ENCODE measurements around the gene TRAPPC5. TPM values are rescaled to one million over a fixed set of nuclear protein-coding genes. Genes with fewer than 3 reads are reported as not detected.
A peak's percentile ranks its signal among the peaks of the same experiment; 100 is the strongest.

TRAPPC5 gene
- 46.2 TPM for polyA plus RNA-seq (2012; ENCODE audit: missing spikeins)

GRCh38 chr19:7680606-7681339 is at the start of gene TRAPPC5:
Gene TRAPPC5 (plus strand): TSS chr19:7680833. CDS start chr19:7682254, 1,421 bp downstream.
- 0 out of 2 replicates have a peak, but pooled peaks have one; percentile 27 for TF ChIP-seq POLR2A (IDR thresholded peaks at IDR 0.05; ENCODE audit: low read depth, low read length)
- no peak for TF ChIP-seq POLR2AphosphoS5 (IDR thresholded peaks at IDR 0.05; ENCODE audit: low read depth, low read length)
- TF ChIP-seq TAF1 (IDR thresholded peaks at IDR 0.05; ENCODE audit: borderline replicate concordance, low read depth, low read length), result no peak
- peak; percentile 78 for DNase-seq (ENCODE audit: insufficient read length)
- FAIRE-seq, result peak; percentile 92

GRCh38 chr19:7631577-7631976 is 49.1 kb upstream of the TRAPPC5 start:
- DNase-seq (ENCODE audit: insufficient read length) (no peak), FAIRE-seq (no peak)
- no peak for TF ChIP-seq TAF1 (IDR thresholded peaks at IDR 0.05; ENCODE audit: borderline replicate concordance, low read depth, low read length)
- no peak for TF ChIP-seq POLR2A (IDR thresholded peaks at IDR 0.05; ENCODE audit: low read depth, low read length)
- no peak for TF ChIP-seq POLR2AphosphoS5 (IDR thresholded peaks at IDR 0.05; ENCODE audit: low read depth, low read length)

GRCh38 chr19:7632340-7633203 is 48.1 kb upstream of the TRAPPC5 start:
- FAIRE-seq (no peak), DNase-seq (ENCODE audit: insufficient read length) (no peak)
- no peak for TF ChIP-seq TAF1 (IDR thresholded peaks at IDR 0.05; ENCODE audit: borderline replicate concordance, low read depth, low read length)
- TF ChIP-seq POLR2A (IDR thresholded peaks at IDR 0.05; ENCODE audit: low read depth, low read length), result 0 out of 2 replicates have a peak, but pooled peaks have one; percentile 46

GRCh38 chr19:7633698-7634097 is 46.9 kb upstream of the TRAPPC5 start, which contains the start of gene PCP2:
Gene PCP2 (minus strand): TSS chr19:7633719. CDS start chr19:7633457, 262 bp downstream.
- TF ChIP-seq POLR2A (IDR thresholded peaks at IDR 0.05; ENCODE audit: low read depth, low read length) (no peak), POLR2AphosphoS5 (IDR thresholded peaks at IDR 0.05; ENCODE audit: low read depth, low read length) (no peak), TAF1 (IDR thresholded peaks at IDR 0.05; ENCODE audit: borderline replicate concordance, low read depth, low read length) (no peak)
- FAIRE-seq (no peak), DNase-seq (ENCODE audit: insufficient read length) (no peak)

- FAIRE-seq, result no peak
- no peak for TF ChIP-seq POLR2AphosphoS5 (IDR thresholded peaks at IDR 0.05; ENCODE audit: low read depth, low read length)
- no peak for TF ChIP-seq TAF1 (IDR thresholded peaks at IDR 0.05; ENCODE audit: borderline replicate concordance, low read depth, low read length)
- no peak for TF ChIP-seq POLR2A (IDR thresholded peaks at IDR 0.05; ENCODE audit: low read depth, low read length)
Observed at GRCh38 chr19:7635670-7636069, 45.0 kb upstream of the TRAPPC5 start.

GRCh38 chr19:7636317-7636690 is 44.3 kb upstream of the TRAPPC5 start:
- no peak for FAIRE-seq
- TF ChIP-seq TAF1 (IDR thresholded peaks at IDR 0.05; ENCODE audit: borderline replicate concordance, low read depth, low read length) (no peak), POLR2A (IDR thresholded peaks at IDR 0.05; ENCODE audit: low read depth, low read length) (no peak), POLR2AphosphoS5 (IDR thresholded peaks at IDR 0.05; ENCODE audit: low read depth, low read length) (no peak)
- DNase-seq (ENCODE audit: insufficient read length), result no peak

More at GRCh38 chr19:7635670-7636069, 45.0 kb upstream of the TRAPPC5 start:
- no peak for DNase-seq (ENCODE audit: insufficient read length)

GRCh38 chr19:7636691-7637373 is 43.8 kb upstream of the TRAPPC5 start, which contains the start of gene STXBP2:
Gene STXBP2 (plus strand): TSS chr19:7637110. CDS start chr19:7637150, 40 bp downstream.
- DNase-seq (ENCODE audit: insufficient read length), result peak; percentile 99
- peak; percentile 97 for FAIRE-seq
- TF ChIP-seq TAF1 (IDR thresholded peaks at IDR 0.05; ENCODE audit: borderline replicate concordance, low read depth, low read length) (peak; percentile 88), POLR2A (IDR thresholded peaks at IDR 0.05; ENCODE audit: low read depth, low read length) (peak; percentile 82; the same call in 1 of the 2 replicates), POLR2AphosphoS5 (IDR thresholded peaks at IDR 0.05; ENCODE audit: low read depth, low read length) (peak; percentile 63)

GRCh38 chr19:7637374-7638256 is 43.0 kb upstream of the TRAPPC5 start:
- DNase-seq (ENCODE audit: insufficient read length) (no peak), FAIRE-seq (peak; percentile 78)
- TF ChIP-seq POLR2AphosphoS5 (IDR thresholded peaks at IDR 0.05; ENCODE audit: low read depth, low read length) (no peak; the same call in 1 of the 2 replicates), TAF1 (IDR thresholded peaks at IDR 0.05; ENCODE audit: borderline replicate concordance, low read depth, low read length) (no peak), POLR2A (IDR thresholded peaks at IDR 0.05; ENCODE audit: low read depth, low read length) (no peak)

- TF ChIP-seq POLR2A (IDR thresholded peaks at IDR 0.05; ENCODE audit: low read depth, low read length), result no peak
- 0 out of 2 replicates have a peak, but pooled peaks have one; percentile 18 for TF ChIP-seq POLR2AphosphoS5 (IDR thresholded peaks at IDR 0.05; ENCODE audit: low read depth, low read length)
- TF ChIP-seq TAF1 (IDR thresholded peaks at IDR 0.05; ENCODE audit: borderline replicate concordance, low read depth, low read length), result no peak
- no peak for DNase-seq (ENCODE audit: insufficient read length)
- FAIRE-seq, result no peak
Observed at GRCh38 chr19:7638802-7639465, 41.7 kb upstream of the TRAPPC5 start.
